ENCODE data around the gene MMAB.

Gene MMAB

DNA sequence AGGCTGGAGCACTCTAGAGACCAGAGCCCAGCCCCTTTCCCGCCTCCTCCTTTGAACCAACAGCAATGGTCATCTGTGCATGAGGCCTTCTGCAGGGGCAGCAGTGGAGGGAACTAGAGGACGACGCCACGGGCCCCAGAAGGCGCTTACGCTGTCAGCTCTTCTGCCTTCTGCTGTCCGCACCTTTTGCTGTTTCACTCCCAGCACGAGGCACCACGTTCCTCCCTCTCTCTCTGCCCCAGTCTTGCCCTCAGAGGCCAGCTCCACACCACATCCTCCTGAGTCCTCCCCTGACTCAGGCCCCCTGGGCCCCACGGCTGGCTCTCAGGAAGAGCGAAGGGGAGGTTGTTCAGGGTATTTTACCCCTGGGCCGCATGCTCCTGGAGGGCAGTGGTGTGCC, 15.5 kb downstream of the MMAB start:
- no peak for FAIRE-seq

- FAIRE-seq, result no peak
These were observed 16.1 kb downstream of the MMAB start for GRCh38 chr12:109557200-109557599.

DNA sequence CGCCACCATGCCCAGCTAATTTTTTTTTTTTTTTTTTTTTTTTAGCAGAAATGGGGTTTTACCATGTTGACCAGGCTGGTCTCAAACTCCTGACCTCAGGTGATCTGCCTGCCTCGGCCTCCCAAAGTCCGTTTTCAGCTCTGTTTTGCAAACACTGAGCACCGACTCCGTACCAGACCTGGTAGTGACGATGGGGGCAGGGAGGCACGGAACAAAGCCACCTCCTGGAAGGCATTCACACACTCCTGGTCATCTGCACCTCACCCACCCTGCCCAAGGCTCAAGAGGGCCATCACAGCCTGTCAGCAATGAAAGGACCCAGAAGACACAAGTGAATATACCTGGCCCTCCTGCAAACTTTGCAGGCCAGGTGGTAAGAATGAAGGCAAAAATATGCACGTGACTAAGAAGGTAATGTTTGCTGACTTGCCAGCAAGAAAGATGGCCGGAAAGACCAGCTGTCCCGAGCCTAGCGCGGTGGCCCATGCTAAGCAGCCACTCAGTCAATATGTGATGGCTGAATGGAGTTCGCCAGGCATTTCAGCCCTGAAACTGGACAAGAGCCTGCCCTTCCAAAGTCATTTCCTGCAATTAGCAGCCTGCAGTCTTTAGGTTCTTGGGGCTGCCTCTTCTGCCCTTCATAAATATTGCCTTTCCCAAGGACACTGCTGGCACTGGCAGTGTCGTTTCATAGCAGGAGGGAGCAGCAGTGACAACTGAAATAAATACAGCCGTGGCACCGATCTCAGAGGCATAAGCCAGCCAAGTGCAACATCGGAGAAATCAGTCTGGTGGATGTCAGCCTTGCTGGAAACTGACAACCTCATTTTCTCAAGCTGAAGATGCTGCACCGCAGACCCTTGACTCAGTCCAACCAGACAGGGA, 17.6 kb downstream of the MMAB start:
- no peak for FAIRE-seq

GRCh38 chr12:109554761-109555160, 18.5 kb downstream of the MMAB start:
- no peak for FAIRE-seq

DNA sequence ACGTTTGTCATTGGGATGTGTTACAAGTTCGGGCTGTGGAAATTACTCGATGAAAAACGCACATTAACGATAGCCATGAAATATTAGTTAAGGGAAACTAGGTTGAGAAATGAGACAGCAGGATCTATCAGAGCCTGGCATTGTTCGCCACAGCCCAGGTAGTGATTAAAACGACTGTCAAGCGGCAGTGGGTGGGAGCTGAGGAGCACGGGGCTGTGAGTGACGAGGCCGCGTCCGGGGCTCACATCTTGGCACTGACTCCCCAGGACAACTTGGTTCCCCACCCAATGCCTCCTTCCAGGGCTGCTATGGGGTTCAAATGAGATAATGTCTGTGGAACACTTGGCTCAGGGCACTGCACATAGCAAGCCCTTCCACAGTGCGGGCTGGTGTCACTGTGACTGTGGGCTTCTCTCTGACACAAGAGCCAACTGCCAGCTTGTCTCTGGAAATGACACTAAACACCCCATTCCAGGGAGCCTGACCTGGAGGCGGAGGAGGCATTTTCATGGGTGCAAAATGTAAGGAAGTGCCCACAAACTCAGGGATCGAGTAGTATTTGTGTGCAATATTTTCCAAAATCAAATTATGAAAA, 19.3 kb downstream of the MMAB start:
- FAIRE-seq, result no peak

DNA sequence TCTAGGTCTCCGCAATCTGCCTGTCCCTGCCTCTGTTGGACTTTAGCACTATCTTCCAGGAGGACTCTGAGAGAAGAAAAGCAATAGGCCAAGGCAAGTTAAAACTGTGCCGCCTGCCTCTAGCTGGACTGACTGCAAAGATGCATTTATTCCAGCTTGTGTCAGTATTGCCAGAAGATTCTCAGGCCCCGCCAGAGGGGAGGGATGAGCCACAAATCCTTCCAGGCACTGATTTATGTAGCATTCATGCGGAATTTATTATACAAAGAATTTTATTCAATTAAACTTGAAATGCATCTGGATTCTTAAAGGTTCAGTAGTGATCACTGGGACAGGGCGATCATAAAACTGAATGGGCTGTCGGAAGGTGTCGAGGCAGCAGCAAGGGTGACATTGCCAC, 19.8 kb downstream of the MMAB start:
- FAIRE-seq, result no peak

GRCh38 chr12:109552971-109553370, 20.3 kb downstream of the MMAB start:
- no peak for FAIRE-seq

DNA sequence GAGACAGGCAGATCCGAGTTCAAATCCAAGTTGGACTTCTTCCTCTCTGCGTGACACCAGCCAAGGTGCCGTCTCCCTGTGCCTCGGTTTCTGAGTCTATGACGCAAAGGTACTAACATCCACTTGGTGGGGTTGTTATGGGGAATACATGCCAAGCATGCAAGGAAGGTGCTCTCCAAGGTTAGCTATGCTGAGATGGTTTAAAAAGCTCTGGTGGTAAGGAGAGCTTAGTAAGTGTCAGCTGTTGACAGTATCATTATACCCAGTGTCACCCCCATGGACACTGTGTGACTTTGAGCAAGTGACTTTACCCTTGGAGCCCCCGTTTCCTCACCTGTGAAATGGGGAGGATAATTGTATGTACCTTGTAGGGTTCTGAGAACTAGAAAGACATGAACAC, 22.2 kb downstream of the MMAB start:
- no peak for FAIRE-seq

DNA sequence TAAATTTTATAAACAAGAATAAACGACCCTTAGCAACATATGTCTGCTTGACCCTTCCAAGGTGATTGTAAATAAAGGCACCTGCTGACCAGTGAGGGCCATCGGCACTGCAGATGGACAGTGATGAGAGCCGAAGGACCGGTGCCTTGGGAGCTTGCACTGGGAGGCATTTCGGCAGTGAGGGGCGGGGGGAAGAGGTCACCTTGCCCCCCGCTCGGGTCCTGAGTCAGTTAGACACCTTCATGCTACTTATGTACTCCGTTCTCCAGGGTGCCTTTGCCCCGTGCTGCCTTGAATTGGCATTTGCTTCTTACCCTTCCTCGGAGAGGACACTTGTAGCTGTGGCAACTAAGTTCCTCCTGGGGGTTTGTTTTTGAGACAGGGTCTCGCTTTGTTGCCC, 23.0 kb downstream of the MMAB start:
- FAIRE-seq, result no peak

GRCh38 chr12:109549613-109550270, 23.6 kb downstream of the MMAB start:
- no peak for FAIRE-seq

DNA sequence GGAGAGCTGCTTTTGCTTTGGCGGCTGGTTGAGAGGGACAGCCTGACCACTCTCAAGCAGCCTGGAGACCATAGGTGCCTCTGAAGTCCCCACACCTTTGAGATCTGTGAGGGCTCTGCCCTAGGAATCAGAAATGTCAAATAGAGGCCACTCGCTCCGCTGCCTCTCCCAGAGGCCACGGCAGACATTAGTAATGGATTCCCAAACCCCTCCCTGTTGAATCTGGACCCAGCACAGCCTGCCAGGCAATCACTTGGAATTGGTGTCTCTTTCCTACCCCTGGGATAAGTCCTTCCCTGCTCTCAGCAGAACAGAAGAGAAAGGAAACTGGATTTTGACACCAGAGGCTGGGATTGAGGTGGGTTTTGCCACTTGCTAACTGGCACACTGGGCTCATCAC, 25.0 kb downstream of the MMAB start:
- no peak for FAIRE-seq

DNA sequence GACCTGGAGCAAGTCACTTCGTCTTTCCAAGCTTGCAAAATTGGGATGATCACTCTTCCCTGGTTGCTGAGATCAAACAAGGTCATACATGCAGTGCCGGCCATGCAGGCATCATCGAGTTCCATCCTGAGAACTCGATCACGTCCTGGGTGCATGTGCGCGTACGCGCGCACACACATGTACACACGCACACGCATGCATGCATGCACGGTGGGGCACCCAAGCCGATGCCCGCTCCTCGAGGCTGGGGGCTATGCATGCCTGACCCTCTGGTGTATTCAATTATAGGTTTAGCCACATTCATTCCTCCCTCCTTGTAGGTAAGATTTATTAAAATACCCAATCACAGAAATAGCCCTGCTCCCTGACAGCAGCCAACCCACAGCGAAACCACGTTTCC, 26.0 kb downstream of the MMAB start:
- FAIRE-seq, result no peak

DNA sequence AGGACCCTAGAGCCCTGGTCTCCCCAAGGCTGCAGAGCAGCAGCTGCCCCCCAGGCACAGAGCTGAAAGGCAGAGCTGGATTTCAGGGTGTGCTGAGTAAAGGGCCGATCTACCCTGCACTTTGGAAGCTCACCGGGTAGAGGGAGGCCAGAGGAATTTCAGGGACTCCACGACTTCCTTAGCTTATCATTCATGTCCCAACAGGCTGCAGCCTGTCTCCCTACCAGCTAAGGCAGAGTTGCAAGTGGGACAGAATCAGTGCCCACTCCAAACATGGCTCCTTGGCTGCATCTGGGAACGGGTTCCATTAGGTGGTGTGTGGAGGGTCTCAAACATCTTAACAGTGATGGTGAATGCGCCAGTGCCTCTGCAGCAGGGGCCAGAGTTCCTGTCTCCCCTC, 27.5 kb downstream of the MMAB start:
- FAIRE-seq, result no peak

DNA sequence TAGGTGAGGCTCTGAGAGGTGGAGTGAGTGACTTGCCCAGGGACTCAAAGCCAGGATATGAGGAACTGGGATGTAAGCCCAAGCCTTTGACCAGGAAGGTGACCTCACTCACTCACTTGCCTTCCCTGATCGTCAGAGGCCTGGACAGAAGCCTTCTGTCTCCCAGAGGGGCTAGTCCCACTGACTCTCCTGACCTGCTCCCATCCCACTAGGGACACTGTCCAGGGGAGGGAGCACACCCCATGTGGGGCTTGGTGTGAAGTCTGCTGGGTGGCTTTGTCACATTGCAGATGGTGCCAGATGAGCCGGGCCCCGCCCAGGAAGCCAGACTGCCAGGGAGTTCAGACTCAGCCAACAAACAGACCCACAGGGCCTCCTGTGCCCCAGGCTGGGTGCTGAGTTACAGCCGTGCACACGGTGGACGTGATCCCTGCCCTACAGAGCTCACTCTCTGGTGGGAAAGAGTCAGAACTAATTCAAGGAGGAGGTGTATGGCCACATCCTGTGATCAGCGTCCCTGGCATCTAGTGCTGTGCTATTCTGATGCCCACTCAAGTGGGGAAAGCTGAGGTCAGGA, 28.3 kb downstream of the MMAB start:
- FAIRE-seq, result no peak

- no peak for FAIRE-seq
These were observed 30.4 kb downstream of the MMAB start for GRCh38 chr12:109542876-109543275.

- FAIRE-seq, result no peak
These were observed 31.3 kb downstream of the MMAB start for GRCh38 chr12:109542014-109542413.

DNA sequence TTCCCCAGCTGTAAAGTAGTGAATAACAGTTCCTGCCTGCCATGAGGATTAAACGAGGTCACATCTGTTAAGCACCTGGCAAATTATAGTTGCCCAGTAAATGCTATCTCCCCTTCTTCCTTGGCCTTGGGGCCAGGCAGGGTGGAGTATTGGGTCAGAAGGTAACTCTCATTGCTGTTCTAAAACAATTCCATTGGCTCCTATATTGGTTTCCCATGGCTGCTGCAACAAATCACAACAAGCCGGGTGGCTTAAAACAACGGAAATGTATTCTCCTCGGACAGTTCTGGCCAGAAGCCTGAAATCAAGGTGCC, 31.9 kb downstream of the MMAB start:
- no peak for FAIRE-seq

- FAIRE-seq, result no peak
These were observed 32.5 kb downstream of the MMAB start for GRCh38 chr12:109540526-109541412.

DNA sequence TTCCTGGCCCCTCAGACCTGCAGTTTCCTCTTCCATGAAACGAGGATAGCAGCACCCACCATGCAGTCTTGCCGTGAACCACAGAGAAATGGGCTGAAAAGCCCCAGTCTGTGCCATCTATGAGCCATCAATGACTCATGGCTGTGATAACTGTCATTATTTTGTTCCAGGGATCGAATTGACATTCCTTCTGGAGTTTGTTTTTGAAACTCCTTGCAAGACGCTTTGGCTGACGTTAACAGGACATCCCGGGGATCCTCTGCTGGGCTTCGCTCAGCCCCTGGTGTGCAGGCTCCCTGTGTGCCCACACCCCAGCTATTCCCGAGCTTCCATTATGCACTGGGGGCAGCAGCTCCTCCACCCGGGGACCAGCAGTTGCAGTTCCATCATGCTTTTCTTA, 33.8 kb downstream of the MMAB start:
- no peak for FAIRE-seq

GRCh38 chr12:109538191-109538863, 35.0 kb downstream of the MMAB start:
- no peak for FAIRE-seq

DNA sequence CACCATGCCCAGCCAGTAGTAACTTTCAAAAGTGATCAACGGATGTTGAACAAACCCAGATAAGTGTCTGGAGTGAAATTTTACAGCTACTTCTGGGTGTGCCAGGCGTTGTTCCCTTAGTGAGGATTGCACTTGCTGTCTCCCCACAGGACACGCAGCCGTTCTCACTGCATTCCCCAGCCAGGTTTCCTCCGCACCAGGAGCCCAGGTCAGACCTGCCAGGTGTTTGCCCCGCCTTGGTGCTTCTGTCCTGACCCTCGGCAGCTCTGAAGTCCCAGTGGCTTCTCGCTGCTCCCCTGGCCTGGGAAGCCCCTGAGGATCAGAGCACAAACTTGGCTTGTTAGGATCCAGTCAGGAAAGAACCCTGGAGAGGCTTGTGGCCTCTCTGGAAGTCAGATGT, 36.2 kb downstream of the MMAB start:
- FAIRE-seq, result no peak

GRCh38 chr12:109535863-109536250, 37.4 kb downstream of the MMAB start:
- FAIRE-seq, result no peak

Measured in islet of Langerhans (tissue), 1 donor.